IMR-90 (cell line): Measurements from ENCODE around the gene MTRFR. TPM values are rescaled to one million over a fixed set of nuclear protein-coding genes. Genes with fewer than 3 reads are reported as not detected.

Experiments used
- ATAC-seq: fragments of 200-7000 bp; cut with Tn5 transposase; 2 replicates; pipeline ENCODE4 v1.9.1; 2020; ENCODE audit warnings: low read depth, mild to moderate bottlenecking, moderate library complexity
- BruUV-seq: library from RNA; stranded (reverse); fragments of 400-500 nt; replicated peaks from 2 replicates; lab custom pipeline; 2021; lab: Mats Ljungman, UMichigan
- CTCF ChIA-PET: fragments of 300-600 bp; formaldehyde crosslinking; extraction: SDS; loops from one replicate; lab custom pipeline; 2021; ENCODE audit warnings: antibody characterized with exemption; lab: Yijun Ruan, JAX
- POLR2A ChIA-PET: fragments of 300-600 bp; sonication (Branson Sonifier 250); formaldehyde crosslinking; loops from one replicate; lab custom pipeline; 2022; ENCODE audit warnings: antibody characterized with exemption; ENCODE audit not compliant: unreplicated experiment; lab: Charles Lee
- DNase-seq: peaks from one replicate; pipeline ENCODE4 v3.0.0; 2013
- H2AFZ ChIP-seq: replicated peaks from 2 replicates; pipeline ENCODE3; 2013; ENCODE audit warnings: low read length, mild to moderate bottlenecking; ENCODE audit not compliant: poor library complexity
- H2AK5ac ChIP-seq: 2 replicates; pipeline ENCODE4 v1.6.1; 2013; ENCODE audit warnings: low read depth, low read length, inconsistent platforms
- H2AK9ac ChIP-seq: replicated peaks from 2 replicates; pipeline ENCODE3; 2013; ENCODE audit warnings: mild to moderate bottlenecking, low read depth, low read length, moderate library complexity; ENCODE audit not compliant: poor library complexity
- H2BK120ac ChIP-seq: 2 replicates; pipeline ENCODE4 v1.6.1; 2013; ENCODE audit warnings: low read depth, low read length, inconsistent platforms
- H2BK15ac ChIP-seq: 3 replicates; pipeline ENCODE4 v1.6.1; 2013; ENCODE audit warnings: low read depth, low read length, inconsistent platforms
- H2BK20ac ChIP-seq: 2 replicates; pipeline ENCODE4 v1.6.1; 2013; ENCODE audit warnings: low read depth, mild to moderate bottlenecking, inconsistent platforms, low read length, moderate library complexity
- H2BK5ac ChIP-seq: 2 replicates; pipeline ENCODE4 v1.6.1; 2013; ENCODE audit warnings: mild to moderate bottlenecking, low read depth, low read length, inconsistent platforms; ENCODE audit not compliant: poor library complexity, severe bottlenecking
- H3K14ac ChIP-seq: replicated peaks from 2 replicates; pipeline ENCODE4 v1.6.1; 2013; ENCODE audit warnings: low read depth, low read length, inconsistent platforms
- H3K18ac ChIP-seq: 2 replicates; pipeline ENCODE4 v1.6.1; 2013; ENCODE audit warnings: low read depth, low read length, control low read depth
- H3K23ac ChIP-seq: 2 replicates; pipeline ENCODE4 v1.6.1; 2013; ENCODE audit warnings: low read depth, low read length, inconsistent platforms
- H3K27ac ChIP-seq: 2 replicates; pipeline ENCODE4 v1.5.1; 2013; ENCODE audit warnings: mild to moderate bottlenecking, control low read depth, low read length; ENCODE audit not compliant: insufficient read depth
- H3K27me3 ChIP-seq: 2 replicates; pipeline ENCODE4 v1.6.1; 2013; ENCODE audit warnings: low read length; ENCODE audit not compliant: control insufficient read depth, insufficient read depth
- H3K36me3 ChIP-seq: 2 replicates; pipeline ENCODE4 v1.6.1; 2013; ENCODE audit warnings: low read length, mixed read lengths; ENCODE audit not compliant: control insufficient read depth, insufficient read depth
- H3K4ac ChIP-seq: 2 replicates; pipeline ENCODE4 v1.6.1; 2013; ENCODE audit warnings: low read depth, low read length, inconsistent platforms
- H3K4me1 ChIP-seq: 2 replicates; pipeline ENCODE4 v1.6.1; 2013; ENCODE audit warnings: low read length, mixed read lengths; ENCODE audit not compliant: control insufficient read depth, insufficient read depth
- H3K4me2 ChIP-seq: 2 replicates; pipeline ENCODE4 v1.6.1; 2013; ENCODE audit warnings: low read depth, mild to moderate bottlenecking, control low read depth, low read length, moderate library complexity
- H3K4me3 ChIP-seq: 2 replicates; pipeline ENCODE4 v1.5.1; 2013; ENCODE audit warnings: low read depth, mild to moderate bottlenecking, control low read depth, low read length, moderate library complexity; ENCODE audit not compliant: insufficient read depth
- H3K56ac ChIP-seq: 2 replicates; pipeline ENCODE4 v1.6.1; 2013; ENCODE audit warnings: low read length, inconsistent platforms; ENCODE audit not compliant: insufficient read depth; ENCODE audit errors: extremely low read depth
- H3K79me1 ChIP-seq, 2 experiments: 2 replicates each; pipeline ENCODE4 v1.6.1; 2013; ENCODE audit warnings: low read length in 2 of 2, inconsistent platforms in 1 of 2, low read depth in 1 of 2
- H3K9ac ChIP-seq: 2 replicates; pipeline ENCODE4 v1.6.1; 2013; ENCODE audit warnings: low read depth, low read length, control low read depth
- H3K9me1 ChIP-seq: 2 replicates; pipeline ENCODE4 v1.6.1; 2013; ENCODE audit warnings: low read length, inconsistent platforms; ENCODE audit not compliant: insufficient read depth
- H3K9me3 ChIP-seq: 2 replicates; pipeline ENCODE4 v1.6.1; 2013; ENCODE audit warnings: low read length; ENCODE audit not compliant: control insufficient read depth, insufficient read depth
- H4K20me1 ChIP-seq: 2 replicates; pipeline ENCODE4 v1.6.1; 2013; ENCODE audit warnings: low read length, inconsistent platforms; ENCODE audit not compliant: insufficient read depth
- H4K5ac ChIP-seq: 2 replicates; pipeline ENCODE4 v1.6.1; 2013; ENCODE audit warnings: mild to moderate bottlenecking, low read depth, low read length, control low read depth
- H4K8ac ChIP-seq, 2 experiments: 2 replicates each; pipeline ENCODE4 v1.6.1; 2013; ENCODE audit warnings: low read depth in 2 of 2, low read length in 2 of 2, control low read depth in 1 of 2, inconsistent platforms in 1 of 2
- H4K91ac ChIP-seq: 2 replicates; pipeline ENCODE4 v1.6.1; 2013; ENCODE audit warnings: low read depth, low read length, inconsistent platforms; ENCODE audit not compliant: insufficient read depth
- ELK1 ChIP-seq: fragments of 150-350 bp; IDR thresholded peaks from 2 replicates; pipeline ENCODE4 v1.6.1; 2016; ENCODE audit warnings: low read depth, mild to moderate bottlenecking, low read length, moderate library complexity, borderline replicate concordance
- MAZ ChIP-seq: IDR thresholded peaks from 2 replicates; pipeline ENCODE4 v1.6.1; 2012; ENCODE audit warnings: low read depth, mild to moderate bottlenecking, low read length, improper control_type of control experiment, moderate library complexity, borderline replicate concordance
- RAD21 ChIP-seq: IDR thresholded peaks from 2 replicates; pipeline ENCODE4 v1.6.1; 2012; ENCODE audit warnings: low read length, improper control_type of control experiment
- RFX5 ChIP-seq: IDR thresholded peaks from 2 replicates; pipeline ENCODE4 v1.8.0; 2012; ENCODE audit warnings: low read depth, mild to moderate bottlenecking, low read length, moderate library complexity
- SMC3 ChIP-seq: fragments of 150-350 bp; IDR thresholded peaks from 2 replicates; pipeline ENCODE4 v1.6.1; 2016; ENCODE audit warnings: low read depth, mild to moderate bottlenecking, antibody characterized with exemption, low read length, moderate library complexity
- WGBS, 2 experiments: methylation state at CpG; one replicate each; pipeline versions ENCODE4 v1.1.5 to v1.1.7; 2013; ENCODE audit warnings: missing lambda C conversion rate in 2 of 2; ENCODE audit not compliant: insufficient read length in 1 of 2; ENCODE audit errors: extremely low coverage in 2 of 2; 5-methylcytosine and 5-hydroxymethylcytosine counted together
- dilution Hi-C: fragments of 300-500 bp; cut with HindIII; formaldehyde crosslinking; loops from one replicate; pipeline ENCODE4 v1.14.3; 2018; ENCODE audit warnings: low sequenced_read_pairs; ENCODE audit not compliant: unreplicated experiment
- in situ Hi-C: fragments of 300-500 bp; cut with MboI; formaldehyde crosslinking; loops from 3 replicates; pipeline ENCODE4 v1.14.3; 2019; ENCODE audit warnings: low sequenced_read_pairs, inconsistent platforms, mixed read lengths
- intact Hi-C: fragments of 100-400 bp; cut with micrococcal nuclease; formaldehyde crosslinking; loops from 2 replicates; pipeline ENCODE4 v1.10.0; 2022
- polyA plus RNA-seq, 3 experiments: library from polyadenylated mRNA; depleted of rRNA; stranded (reverse); fragments of >200 nt; gene quantifications; 2 replicates each; pipeline ENCODE4 v1.2.3, GENCODE V29; 2012; ENCODE audit warnings: low replicate concordance in 1 of 3
- total RNA-seq: library from RNA; depleted of rRNA; stranded (reverse); fragments of >200 nt; gene quantifications from 2 replicates; pipeline ENCODE4 v1.2.3, GENCODE V29; 2012

MTRFR gene
- total and polyA plus RNA-seq, 2 of the 4 experiments (the other 2 are of a cell fraction), result 8.6 to 10.2 TPM

GRCh38 chr12:123266679-123267277 lies 33.5 kb downstream of the MTRFR start:
- no peak overlapping the region for H2AK5ac ChIP-seq
- H4K91ac ChIP-seq, result no peak overlapping the region
- no peak overlapping the region for H3K4ac ChIP-seq
- H2BK120ac ChIP-seq, result no peak overlapping the region
- no peaks in the 10 kb centered on the region for H3K9me3 ChIP-seq
- H4K20me1 ChIP-seq, result peaks cover 65% of the 10 kb centered on the region
- ATAC-seq, result no peak
- no peak overlapping the region for H3K27ac ChIP-seq
- no peaks in the 10 kb centered on the region for H3K27me3 ChIP-seq
- H3K56ac ChIP-seq, result no peak overlapping the region
- in situ Hi-C loops (no loop called here), intact Hi-C loops (no loop called here), dilution Hi-C loops (no loop called here)
- no TSS peak for BruUV-seq
- no peak overlapping the region for H3K23ac ChIP-seq
- peaks cover 45% of the 10 kb centered on the region for H3K36me3 ChIP-seq
- peaks cover 18 to 55% of the 10 kb centered on the region in 2 experiments; a peak in 2 of 4 replicates for H3K79me1 ChIP-seq
- no peak overlapping the region for H2BK20ac ChIP-seq
- H3K4me3 ChIP-seq, result no peak overlapping the region
- CTCF ChIA-PET, result interaction anchor here (0.6 kb wide), 1 partner anchor 29 kb away, joined by 3 read pairs; no protein-coding TSS in a partner anchor
- H3K4me1 ChIP-seq, result peaks cover 13% of the 10 kb centered on the region
- no peak overlapping the region for H4K5ac ChIP-seq
- WGBS, 2 experiments, result 93% methylated on average over 3 of the region's 19 CpGs; no CpG with 5 or more reads in 1 of the 2 experiments
- no peak overlapping the region for H3K18ac ChIP-seq
- peaks cover 18% of the 10 kb centered on the region for H3K9me1 ChIP-seq
- POLR2A ChIA-PET, result no interaction called here
- no peak for DNase-seq
- peak overlapping the region; percentile 35 for H2AK9ac ChIP-seq
- H2BK15ac ChIP-seq, result no peak overlapping the region
- H3K9ac ChIP-seq, result no peak overlapping the region
- H3K4me2 ChIP-seq, result no peak overlapping the region
- no peak overlapping the region for H2BK5ac ChIP-seq
- TF ChIP-seq SMC3 (no peak), RAD21 (no peak), MAZ (no peak), RFX5 (no peak), ELK1 (no peak)
- H4K8ac ChIP-seq, result no peak overlapping the region
- no peak overlapping the region for H2AFZ ChIP-seq
- no peak overlapping the region for H3K14ac ChIP-seq
